Osteocyte (in vitro differentiated cells): ENCODE results near the gene SPCS1. TPM values are rescaled to one million over a fixed set of nuclear protein-coding genes. Genes with fewer than 3 reads are reported as not detected.

ENCODE experiments used
- DNase-seq: peaks from one replicate; pipeline ENCODE4 v3.0.0; 2021; ENCODE audit warnings: mixed read lengths; ENCODE audit not compliant: unreplicated experiment; ENCODE audit errors: extremely low spot score
- H3K27ac Mint-ChIP-seq: one replicate; pipeline ENCODE4 v1.8.0; 2021; ENCODE audit warnings: mild to moderate bottlenecking, mixed read lengths; ENCODE audit not compliant: unreplicated experiment
- H3K27me3 Mint-ChIP-seq: one replicate; pipeline ENCODE4 v1.8.0; 2021; ENCODE audit warnings: mixed read lengths; ENCODE audit not compliant: unreplicated experiment
- H3K36me3 Mint-ChIP-seq: one replicate; pipeline ENCODE4 v1.8.0; 2021; ENCODE audit warnings: mixed read lengths; ENCODE audit not compliant: unreplicated experiment
- H3K4me1 Mint-ChIP-seq: one replicate; pipeline ENCODE4 v1.8.0; 2021; ENCODE audit warnings: mixed read lengths; ENCODE audit not compliant: unreplicated experiment
- H3K4me3 Mint-ChIP-seq: one replicate; pipeline ENCODE4 v1.8.0; 2021; ENCODE audit warnings: mild to moderate bottlenecking, moderate library complexity, mixed read lengths; ENCODE audit not compliant: unreplicated experiment
- H3K9me3 Mint-ChIP-seq: one replicate; pipeline ENCODE4 v1.8.0; 2021; ENCODE audit warnings: mixed read lengths; ENCODE audit not compliant: unreplicated experiment
- CTCF ChIP-seq: fragments of 200-600 bp; sonication (generic); IDR thresholded peaks from 2 replicates; pipeline ENCODE4 v1.5.0; 2021; ENCODE audit warnings: antibody characterized with exemption, mild to moderate bottlenecking, moderate library complexity
- long read RNA-seq: library from polyadenylated mRNA; unstranded; transcript quantifications from one replicate; pipeline ENCODE4 v2.0.0, GENCODE V29; 2021
- total RNA-seq: library from RNA; stranded (reverse); gene quantifications from 2 replicates; pipeline ENCODE4 v1.2.1, GENCODE V29; 2021

Gene SPCS1
- 120 and 124 TPM in 2 replicates for total RNA-seq
- long read RNA-seq, full-length matches to known transcripts, result 135 of 144 reads
- long read RNA-seq, partial matches to known transcripts, result 4 of 144 reads
- long read RNA-seq, other reads (novel, unspliced or antisense), result 5 of 144 reads

- Mint-ChIP-seq H3K36me3 (peaks cover 8% of the 10 kb centered on the region), H3K4me3 (peak within 1 kb of the TSS; percentile 98), H3K4me1 (peaks cover 36% of the 10 kb centered on the region), H3K27me3 (no peaks in the 10 kb centered on the region), H3K27ac (peak within 1 kb of the TSS; percentile 98), H3K9me3 (no peaks in the 10 kb centered on the region)
- TF ChIP-seq CTCF, result no peak
- DNase-seq, result peak; percentile 93
Measured at GRCh38 chr3:52705688-52706686, at the start of gene SPCS1, which contains the start of gene GLT8D1. TSS of gene SPCS1 (plus strand) at chr3:52706106. CDS start at chr3:52706247, 141 bp downstream. TSS of gene GLT8D1 (minus strand) at chr3:52705791. CDS start at chr3:52700460, 5,331 bp downstream.

- no peak overlapping the region for H3K4me3 Mint-ChIP-seq
- H3K9me3 Mint-ChIP-seq, result no peaks in the 10 kb centered on the region
- no peak for DNase-seq
- no peaks in the 10 kb centered on the region for H3K4me1 Mint-ChIP-seq
- no peak for TF ChIP-seq CTCF
- no peak overlapping the region for H3K27ac Mint-ChIP-seq
- H3K27me3 Mint-ChIP-seq, result no peaks in the 10 kb centered on the region
- peaks cover 50% of the 10 kb centered on the region for H3K36me3 Mint-ChIP-seq
Measured at GRCh38 chr3:52660046-52660445, 45.9 kb upstream of the SPCS1 start.

- no peak overlapping the region for H3K27ac Mint-ChIP-seq
- DNase-seq, result no peak
Measured at GRCh38 chr3:52663098-52663497, 42.8 kb upstream of the SPCS1 start.

GRCh38 chr3:52670621-52671521 is 35.0 kb upstream of the SPCS1 start:
- no peaks in the 10 kb centered on the region for H3K27me3 Mint-ChIP-seq
- peaks cover 39% of the 10 kb centered on the region for H3K4me1 Mint-ChIP-seq
- H3K9me3 Mint-ChIP-seq, result no peaks in the 10 kb centered on the region
- DNase-seq, result peak; percentile 93
- no peak for TF ChIP-seq CTCF
- H3K27ac Mint-ChIP-seq, result peak overlapping the region; percentile 99
- peaks cover 36% of the 10 kb centered on the region for H3K36me3 Mint-ChIP-seq
- peak overlapping the region; percentile 64 for H3K4me3 Mint-ChIP-seq

More at GRCh38 chr3:52663098-52663497, 42.8 kb upstream of the SPCS1 start:
- no peaks in the 10 kb centered on the region for H3K9me3 Mint-ChIP-seq
- H3K36me3 Mint-ChIP-seq, result peaks cover 47% of the 10 kb centered on the region
- no peaks in the 10 kb centered on the region for H3K27me3 Mint-ChIP-seq
- H3K4me3 Mint-ChIP-seq, result no peak overlapping the region
- peaks cover 2% of the 10 kb centered on the region for H3K4me1 Mint-ChIP-seq
- no peak for TF ChIP-seq CTCF
